BJ (cell line): ENCODE results near the gene RHBDD1. TPM values are rescaled to one million over a fixed set of nuclear protein-coding genes. Genes with fewer than 3 reads are reported as not detected.

ENCODE experiments used
- CTCF ChIA-PET: fragments of 350-600 bp; formaldehyde crosslinking; extraction: SDS; loops from one replicate; lab custom pipeline; 2021; ENCODE audit warnings: antibody characterized with exemption, inconsistent platforms; lab: Yijun Ruan, JAX
- POLR2A ChIA-PET: fragments of 300-600 bp; sonication (Branson Sonifier 250); formaldehyde crosslinking; extraction: SDS; loops from one replicate; lab custom pipeline; 2021; ENCODE audit warnings: antibody characterized with exemption; lab: Charles Lee
- DNase-seq: peaks from one replicate; pipeline ENCODE4 v3.0.0-alpha.2; 2011; ENCODE audit warnings: low read depth
- H3K27me3 ChIP-seq: 2 replicates; pipeline ENCODE4 v1.6.0; 2011; ENCODE audit warnings: low read length; ENCODE audit not compliant: control insufficient read depth, insufficient read depth
- H3K36me3 ChIP-seq: 2 replicates; pipeline ENCODE4 v1.5.1; 2011; ENCODE audit warnings: low read length; ENCODE audit not compliant: control insufficient read depth, insufficient read depth
- H3K4me3 ChIP-seq: 2 replicates; pipeline ENCODE4 v1.5.1; 2011; ENCODE audit warnings: low read depth, mild to moderate bottlenecking, control low read depth, low read length
- polyA plus RNA-seq: library from polyadenylated mRNA; depleted of rRNA; stranded (reverse); fragments of >200 nt; gene quantifications from 2 replicates; pipeline ENCODE4 v1.2.3, GENCODE V29; 2011
- TF ChIP-seq, protein P1 (sequence below): IDR thresholded peaks from 2 replicates; pipeline ENCODE4 v1.5.1; 2011; ENCODE audit warnings: low read depth, mild to moderate bottlenecking, control low read depth, inconsistent platforms, low read length, moderate library complexity; ENCODE audit not compliant: insufficient read depth

Gene RHBDD1
- polyA plus RNA-seq, 1 experiment = 29.2 TPM

GRCh38 chr2:226953206-226953605, 117.4 kb downstream of the RHBDD1 start:
- Histone ChIP-seq H3K36me3 (no peaks in the 10 kb centered on the region), H3K4me3 (no peak overlapping the region), H3K27me3 (no peaks in the 10 kb centered on the region)
- DNase-seq = peak; percentile 50
- TF ChIP-seq, protein P1, sequence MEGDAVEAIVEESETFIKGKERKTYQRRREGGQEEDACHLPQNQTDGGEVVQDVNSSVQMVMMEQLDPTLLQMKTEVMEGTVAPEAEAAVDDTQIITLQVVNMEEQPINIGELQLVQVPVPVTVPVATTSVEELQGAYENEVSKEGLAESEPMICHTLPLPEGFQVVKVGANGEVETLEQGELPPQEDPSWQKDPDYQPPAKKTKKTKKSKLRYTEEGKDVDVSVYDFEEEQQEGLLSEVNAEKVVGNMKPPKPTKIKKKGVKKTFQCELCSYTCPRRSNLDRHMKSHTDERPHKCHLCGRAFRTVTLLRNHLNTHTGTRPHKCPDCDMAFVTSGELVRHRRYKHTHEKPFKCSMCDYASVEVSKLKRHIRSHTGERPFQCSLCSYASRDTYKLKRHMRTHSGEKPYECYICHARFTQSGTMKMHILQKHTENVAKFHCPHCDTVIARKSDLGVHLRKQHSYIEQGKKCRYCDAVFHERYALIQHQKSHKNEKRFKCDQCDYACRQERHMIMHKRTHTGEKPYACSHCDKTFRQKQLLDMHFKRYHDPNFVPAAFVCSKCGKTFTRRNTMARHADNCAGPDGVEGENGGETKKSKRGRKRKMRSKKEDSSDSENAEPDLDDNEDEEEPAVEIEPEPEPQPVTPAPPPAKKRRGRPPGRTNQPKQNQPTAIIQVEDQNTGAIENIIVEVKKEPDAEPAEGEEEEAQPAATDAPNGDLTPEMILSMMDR = no peak
- CTCF ChIA-PET = interaction anchor here (1.1 kb wide), 1 partner anchor 125 kb away, joined by 3 read pairs; no protein-coding TSS in a partner anchor
- POLR2A ChIA-PET = no interaction called here

GRCh38 chr2:226953826-226954225, 118.0 kb downstream of the RHBDD1 start:
- no peak for DNase-seq
- Histone ChIP-seq H3K27me3 (no peaks in the 10 kb centered on the region), H3K4me3 (no peak overlapping the region), H3K36me3 (no peaks in the 10 kb centered on the region)
- ChIA-PET CTCF (interaction anchor here (1.1 kb wide), 1 partner anchor 126 kb away, joined by 3 read pairs; no protein-coding TSS in a partner anchor), POLR2A (no interaction called here)
- TF ChIP-seq, protein P1 = no peak

GRCh38 chr2:226956659-226957058, 120.8 kb downstream of the RHBDD1 start:
- POLR2A ChIA-PET = no interaction called here
- Histone ChIP-seq H3K27me3 (no peaks in the 10 kb centered on the region), H3K36me3 (no peaks in the 10 kb centered on the region), H3K4me3 (no peak overlapping the region)
- CTCF ChIA-PET = no interaction called here
- no peak for DNase-seq
- TF ChIP-seq, protein P1 = no peak

DNA sequence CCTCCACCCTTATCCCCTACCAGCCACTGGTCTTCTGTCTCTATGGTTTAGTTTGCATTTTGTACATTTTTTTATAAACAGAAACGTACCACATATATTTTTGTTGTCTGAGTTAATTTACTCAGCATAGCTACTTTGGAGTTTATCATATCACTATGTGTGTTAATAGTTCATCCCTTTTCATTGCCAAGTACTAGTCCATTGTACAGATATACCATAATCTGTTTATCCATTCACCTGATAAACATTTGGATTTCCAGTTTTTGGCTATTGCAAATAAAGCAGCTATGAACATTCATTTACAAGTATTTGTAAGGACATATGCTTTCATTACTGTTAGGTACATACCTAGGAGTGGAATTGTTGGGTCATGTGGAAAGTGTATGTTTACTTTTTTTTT, 123.6 kb downstream of the RHBDD1 start:
- POLR2A ChIA-PET = no interaction called here
- no peak for DNase-seq
- CTCF ChIA-PET = no interaction called here
- no peak overlapping the region for H3K4me3 ChIP-seq
- H3K27me3 ChIP-seq = no peaks in the 10 kb centered on the region
- TF ChIP-seq, protein P1 = no peak
- H3K36me3 ChIP-seq = no peaks in the 10 kb centered on the region

DNA sequence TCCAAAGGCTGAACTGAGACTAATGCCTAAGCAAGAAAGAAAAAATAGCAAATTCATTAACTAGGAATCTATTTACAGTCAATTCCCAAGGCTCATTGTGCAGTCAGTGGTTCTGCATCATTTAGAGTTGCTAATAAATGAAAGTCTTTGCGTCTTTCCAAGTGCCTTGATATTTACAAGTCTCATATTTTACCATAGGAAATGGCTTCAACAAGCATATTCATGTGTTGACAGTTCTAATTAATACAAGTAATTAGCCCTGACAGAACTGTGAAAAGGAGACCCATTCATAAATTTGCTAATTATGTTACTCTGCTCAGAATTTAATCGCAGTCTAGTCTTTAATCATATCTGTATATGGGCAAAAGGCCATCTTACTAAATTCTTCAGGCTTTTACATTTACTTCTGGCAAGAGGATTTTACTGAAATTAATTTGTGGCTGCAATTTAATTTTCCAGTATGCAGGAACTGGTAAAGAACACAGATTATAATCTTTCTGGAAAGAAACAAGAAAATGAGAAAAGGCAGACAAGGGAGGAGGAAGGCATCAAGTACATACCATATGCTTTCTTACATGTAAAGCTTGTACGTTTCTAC, 126.4 kb downstream of the RHBDD1 start:
- Histone ChIP-seq H3K27me3 (no peaks in the 10 kb centered on the region), H3K4me3 (no peak overlapping the region), H3K36me3 (no peaks in the 10 kb centered on the region)
- ChIA-PET CTCF (interaction anchor here (1.3 kb wide), 1 partner anchor 47 kb away, joined by 3 read pairs; no protein-coding TSS in a partner anchor), POLR2A (no interaction called here)
- no peak for DNase-seq
- TF ChIP-seq, protein P1 = no peak
